GM19238 (cell line): ENCODE results near the gene OR52E4.

Experiments
- DNase-seq: peaks from one replicate; pipeline ENCODE4 v3.0.0; 2011; ENCODE audit warnings: low spot score; ENCODE audit not compliant: insufficient read length

Gene OR52E4

DNA sequence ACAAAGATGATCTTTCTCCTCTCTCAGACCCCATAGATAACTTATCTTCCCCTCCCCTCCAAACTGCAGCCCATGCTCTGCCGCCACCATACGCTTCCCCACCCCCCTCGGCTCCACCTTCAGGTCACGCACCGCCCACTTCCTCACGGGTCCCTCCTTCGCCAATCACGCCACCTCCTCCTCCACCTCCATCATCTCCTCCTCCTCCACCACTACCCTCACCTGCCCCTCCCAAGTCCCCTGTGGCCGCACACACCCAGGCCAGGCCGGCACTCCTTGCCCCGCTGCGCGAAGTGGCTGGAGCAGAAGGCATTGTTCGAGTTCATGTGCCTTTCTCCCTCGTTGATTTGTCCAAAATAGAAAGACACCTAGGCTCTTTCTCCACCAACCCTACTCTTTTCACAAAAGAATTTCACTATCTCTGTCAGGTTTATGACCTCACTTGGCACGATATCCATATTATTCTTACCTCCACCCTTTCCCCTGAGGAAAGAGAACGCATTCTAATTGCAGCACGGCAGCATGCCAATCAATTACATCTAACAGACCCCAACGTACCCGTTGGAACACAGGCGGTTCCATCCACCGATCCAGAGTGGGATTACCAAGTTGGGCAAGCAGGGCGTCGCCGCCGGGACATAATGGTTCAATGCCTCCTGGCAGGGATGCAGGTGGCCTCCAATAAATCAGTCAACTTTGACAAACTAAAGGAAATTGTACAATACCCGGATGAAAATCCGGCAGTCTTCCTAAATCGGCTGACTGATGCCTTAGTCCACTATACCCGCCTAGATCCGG lies 49.3 kb downstream of the OR52E4 start:
- no peak for DNase-seq

DNA sequence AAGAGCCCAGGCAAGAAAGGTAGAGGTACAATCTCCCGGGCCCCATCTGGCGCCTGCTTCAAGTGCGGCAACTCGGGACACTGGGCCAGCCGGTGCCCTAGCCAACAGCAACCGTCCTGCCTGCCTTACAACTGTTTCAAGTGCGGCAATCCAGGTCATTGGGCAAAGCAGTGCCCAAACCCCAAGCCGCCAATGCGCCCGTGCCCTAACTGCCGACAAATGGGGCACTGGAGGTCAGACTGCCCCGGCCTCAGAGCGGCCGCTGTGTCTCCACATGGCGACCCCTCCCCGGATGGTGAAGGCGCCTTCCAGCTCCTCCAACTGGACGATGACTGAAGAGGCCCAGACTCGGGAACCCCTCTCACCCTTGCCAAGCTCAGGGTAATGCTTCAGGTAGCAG lies 50.2 kb downstream of the OR52E4 start:
- no peak for DNase-seq

GRCh38 chr11:5931061-5931460 lies 50.6 kb downstream of the OR52E4 start:
- DNase-seq: no peak

DNA sequence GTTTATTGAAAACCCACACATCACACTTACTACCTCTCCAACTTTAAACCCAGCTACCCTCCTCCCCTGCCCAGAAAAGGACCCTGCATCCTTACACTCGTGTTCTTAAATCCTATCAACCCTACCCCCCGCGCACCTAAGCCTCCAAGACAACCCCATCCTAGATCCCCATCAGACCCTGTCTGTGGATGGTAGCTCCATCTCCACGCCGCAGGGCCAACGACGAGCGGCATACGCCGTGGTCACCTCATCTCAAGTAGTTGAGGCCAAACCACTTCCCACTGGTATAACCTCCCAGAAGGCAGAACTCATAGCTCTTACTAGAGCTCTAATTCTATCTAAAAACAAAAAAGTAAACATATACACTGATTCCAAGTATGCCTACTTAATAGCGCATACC lies 52.2 kb downstream of the OR52E4 start:
- DNase-seq: no peak

DNA sequence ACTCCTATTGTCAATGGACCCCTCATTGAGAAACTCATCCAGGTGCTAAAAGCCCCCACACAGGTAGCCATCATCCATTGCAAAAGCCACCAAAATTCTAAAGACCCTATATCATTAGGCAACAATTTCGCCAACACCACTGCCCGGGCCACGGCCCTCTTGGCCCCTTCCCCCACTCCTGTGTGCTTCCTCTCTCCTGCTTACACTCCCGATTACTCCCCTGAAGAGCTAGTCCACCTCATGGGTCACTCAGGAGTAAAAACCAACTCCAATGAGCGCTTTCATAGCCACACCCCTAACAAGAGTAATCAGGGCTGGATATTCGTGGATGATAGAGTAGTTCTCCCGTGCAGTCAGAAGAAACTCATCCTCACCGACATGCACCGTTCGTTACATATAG lies 52.7 kb downstream of the OR52E4 start:
- DNase-seq: no peak
